RWPE2 (cell line): Measurements from ENCODE around the gene PHLDA1.
A peak's percentile ranks its signal among the peaks of the same experiment; 100 is the strongest.

Source experiments
- ATAC-seq: fragments of 200-7000 bp; cut with Tn5 transposase; 3 replicates; pipeline ENCODE4 v1.9.1; 2021; ENCODE audit warnings: low read depth
- DNase-seq: peaks from one replicate; pipeline ENCODE4 v3.0.0-alpha.2; 2020; ENCODE audit warnings: low spot score
- H3K27ac ChIP-seq: fragments of 450-650 bp; 2 replicates; pipeline ENCODE4 v1.5.1; 2017; ENCODE audit warnings: mild to moderate bottlenecking; ENCODE audit not compliant: poor library complexity, severe bottlenecking
- H3K27me3 ChIP-seq: fragments of 250-450 bp; sonication (Bioruptor Pico); 2 replicates; pipeline ENCODE4 v1.5.1; 2021; ENCODE audit warnings: mild to moderate bottlenecking, moderate library complexity; ENCODE audit not compliant: insufficient read depth, poor library complexity, severe bottlenecking
- H3K36me3 ChIP-seq: fragments of 250-450 bp; sonication (Bioruptor Pico); 2 replicates; pipeline ENCODE4 v1.5.1; 2020; ENCODE audit warnings: low read depth, mild to moderate bottlenecking, moderate library complexity
- H3K4me1 ChIP-seq: fragments of 250-450 bp; sonication (Bioruptor Pico); 2 replicates; pipeline ENCODE4 v1.5.1; 2021; ENCODE audit warnings: mild to moderate bottlenecking, moderate library complexity; ENCODE audit not compliant: insufficient read depth, poor library complexity, severe bottlenecking
- H3K4me3 ChIP-seq: fragments of 250-450 bp; sonication (Bioruptor Pico); 2 replicates; pipeline ENCODE4 v1.5.1; 2021; ENCODE audit warnings: mild to moderate bottlenecking, moderate library complexity; ENCODE audit not compliant: severe bottlenecking
- H3K9me3 ChIP-seq: fragments of 250-450 bp; sonication (Bioruptor Pico); 2 replicates; pipeline ENCODE4 v1.5.1; 2021; ENCODE audit warnings: mild to moderate bottlenecking, moderate library complexity; ENCODE audit not compliant: severe bottlenecking
- TF ChIP-seq, protein P1 (sequence below): fragments of 450-650 bp; IDR thresholded peaks from one replicate; pipeline ENCODE4 v1.5.1; 2017; ENCODE audit warnings: mild to moderate bottlenecking, moderate library complexity; ENCODE audit not compliant: poor library complexity, severe bottlenecking

PHLDA1 gene

GRCh38 chr12:76031414-76032042 is at the start of gene PHLDA1:
PHLDA1 (minus strand) TSS chr12:76031776.
- H3K27ac ChIP-seq, result peak within 1 kb of the TSS; percentile 87

DNA sequence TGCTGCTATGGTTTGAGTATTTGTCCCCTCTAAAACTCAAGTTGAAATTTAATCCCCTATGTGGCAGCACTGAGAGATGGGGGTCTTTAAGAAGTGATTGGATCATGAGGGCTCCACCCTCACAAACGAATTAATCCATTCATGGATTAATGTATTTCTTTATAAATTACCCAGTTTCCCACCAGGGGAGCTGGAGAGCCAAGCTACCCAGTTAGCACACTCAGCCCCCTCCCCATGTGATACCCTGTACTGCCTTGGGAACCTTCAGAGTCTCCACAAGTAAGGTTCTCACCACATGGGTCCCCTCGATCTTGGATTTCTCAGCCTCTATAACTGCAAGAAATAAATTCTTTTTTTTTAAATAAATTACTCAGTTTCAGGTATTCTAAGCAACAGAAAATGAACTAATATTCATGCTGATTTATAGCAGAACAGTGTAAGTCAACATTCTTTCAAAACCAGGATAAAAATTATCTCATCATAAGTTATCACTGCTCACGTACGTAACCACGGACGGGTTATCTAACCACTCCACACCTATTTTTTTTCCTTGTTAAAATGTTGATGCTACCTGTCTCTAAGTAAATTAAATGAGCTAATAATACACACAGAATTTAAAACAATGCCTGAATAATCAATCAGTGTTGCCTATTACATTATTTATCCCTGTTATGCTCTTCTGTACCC is 49.3 kb upstream of the PHLDA1 start:
- DNase-seq (no peak), ATAC-seq (no peak)
- Histone ChIP-seq H3K27me3 (no peaks in the 10 kb centered on the region), H3K9me3 (no peaks in the 10 kb centered on the region), H3K27ac (no peak overlapping the region), H3K4me1 (peaks cover 21% of the 10 kb centered on the region), H3K4me3 (no peak overlapping the region), H3K36me3 (peaks cover 59% of the 10 kb centered on the region)
- TF ChIP-seq, protein P1, sequence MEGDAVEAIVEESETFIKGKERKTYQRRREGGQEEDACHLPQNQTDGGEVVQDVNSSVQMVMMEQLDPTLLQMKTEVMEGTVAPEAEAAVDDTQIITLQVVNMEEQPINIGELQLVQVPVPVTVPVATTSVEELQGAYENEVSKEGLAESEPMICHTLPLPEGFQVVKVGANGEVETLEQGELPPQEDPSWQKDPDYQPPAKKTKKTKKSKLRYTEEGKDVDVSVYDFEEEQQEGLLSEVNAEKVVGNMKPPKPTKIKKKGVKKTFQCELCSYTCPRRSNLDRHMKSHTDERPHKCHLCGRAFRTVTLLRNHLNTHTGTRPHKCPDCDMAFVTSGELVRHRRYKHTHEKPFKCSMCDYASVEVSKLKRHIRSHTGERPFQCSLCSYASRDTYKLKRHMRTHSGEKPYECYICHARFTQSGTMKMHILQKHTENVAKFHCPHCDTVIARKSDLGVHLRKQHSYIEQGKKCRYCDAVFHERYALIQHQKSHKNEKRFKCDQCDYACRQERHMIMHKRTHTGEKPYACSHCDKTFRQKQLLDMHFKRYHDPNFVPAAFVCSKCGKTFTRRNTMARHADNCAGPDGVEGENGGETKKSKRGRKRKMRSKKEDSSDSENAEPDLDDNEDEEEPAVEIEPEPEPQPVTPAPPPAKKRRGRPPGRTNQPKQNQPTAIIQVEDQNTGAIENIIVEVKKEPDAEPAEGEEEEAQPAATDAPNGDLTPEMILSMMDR, result no peak

More at GRCh38 chr12:76031414-76032042, at the start of gene PHLDA1:
- DNase-seq, result peak; percentile 96
- TF ChIP-seq, protein P1, result peak; percentile 73
- H3K9me3 ChIP-seq, result no peaks in the 10 kb centered on the region
- H3K4me1 ChIP-seq, result peaks cover 20% of the 10 kb centered on the region
- ATAC-seq, result peak; percentile 75
- peak within 1 kb of the TSS; percentile 70 for H3K4me3 ChIP-seq
- no peaks in the 10 kb centered on the region for H3K27me3 ChIP-seq
- peaks cover 42% of the 10 kb centered on the region for H3K36me3 ChIP-seq

- DNase-seq, result no peak
- H3K4me3 ChIP-seq, result no peak overlapping the region
- H3K27me3 ChIP-seq, result no peaks in the 10 kb centered on the region
- TF ChIP-seq, protein P1, result no peak
- H3K4me1 ChIP-seq, result peaks cover 16% of the 10 kb centered on the region
- H3K9me3 ChIP-seq, result no peaks in the 10 kb centered on the region
- H3K36me3 ChIP-seq, result peaks cover 66% of the 10 kb centered on the region
- ATAC-seq, result no peak
- no peak overlapping the region for H3K27ac ChIP-seq
These were observed 48.6 kb upstream of the PHLDA1 start for GRCh38 chr12:76080017-76080728.

GRCh38 chr12:76078748-76079147 is 47.2 kb upstream of the PHLDA1 start:
- peaks cover 78% of the 10 kb centered on the region for H3K36me3 ChIP-seq
- peaks cover 15% of the 10 kb centered on the region for H3K4me1 ChIP-seq
- H3K27me3 ChIP-seq, result no peaks in the 10 kb centered on the region
- no peaks in the 10 kb centered on the region for H3K9me3 ChIP-seq
- no peak overlapping the region for H3K27ac ChIP-seq
- no peak overlapping the region for H3K4me3 ChIP-seq
- ATAC-seq (no peak), DNase-seq (no peak)
- TF ChIP-seq, protein P1, result no peak
